GM21737 (cell line): ENCODE data around the gene MECP2.

ENCODE experiments used
- ATAC-seq: cut with Tn5 transposase; IDR thresholded peaks from one replicate; pipeline ENCODE4 v1.9.1; 2021; ENCODE audit warnings: mild to moderate bottlenecking, moderate library complexity; ENCODE audit not compliant: unreplicated experiment

MECP2 gene

GRCh38 chrX:153972368-153973126 lies 125.0 kb downstream of the MECP2 start, which contains the start of gene TMEM187:
TMEM187 (plus strand) TSS chrX:153972754; CDS start chrX:153982063, 9,309 bp downstream.
- peak; percentile 44 for ATAC-seq
